ENCODE data around the gene MYT1. TPM values are rescaled to one million over a fixed set of nuclear protein-coding genes. Genes with fewer than 3 reads are reported as not detected.

MYT1 gene
- total RNA-seq, 1 donor: not detected

- Histone ChIP-seq H3K9me3 (ENCODE audit: low read depth, low read length) (no peaks in the 10 kb centered on the region), H3K4me1 (ENCODE audit: insufficient read depth, low read length) (no peaks in the 10 kb centered on the region), H3K27me3 (ENCODE audit: insufficient read depth, low read length) (no peaks in the 10 kb centered on the region), H3K4me3 (ENCODE audit: low read length) (no peak overlapping the region)
Observed at GRCh38 chr20:64198347-64198746, 34.1 kb downstream of the MYT1 start.

- Histone ChIP-seq H3K27me3 (ENCODE audit: insufficient read depth, low read length) (no peaks in the 10 kb centered on the region), H3K4me1 (ENCODE audit: insufficient read depth, low read length) (no peaks in the 10 kb centered on the region), H3K4me3 (ENCODE audit: low read length) (no peak overlapping the region), H3K9me3 (ENCODE audit: low read depth, low read length) (no peaks in the 10 kb centered on the region)
Observed at GRCh38 chr20:64199395-64199794, 35.1 kb downstream of the MYT1 start.

- H3K27me3 ChIP-seq (ENCODE audit: insufficient read depth, low read length): no peaks in the 10 kb centered on the region
- no peaks in the 10 kb centered on the region for H3K4me1 ChIP-seq (ENCODE audit: insufficient read depth, low read length)
- no peaks in the 10 kb centered on the region for H3K9me3 ChIP-seq (ENCODE audit: low read depth, low read length)
- H3K4me3 ChIP-seq (ENCODE audit: low read length): no peak overlapping the region
Observed at GRCh38 chr20:64200740-64201139, 36.5 kb downstream of the MYT1 start.

- H3K27me3 ChIP-seq (ENCODE audit: insufficient read depth, low read length): no peaks in the 10 kb centered on the region
- H3K4me3 ChIP-seq (ENCODE audit: low read length): no peak overlapping the region
- no peaks in the 10 kb centered on the region for H3K9me3 ChIP-seq (ENCODE audit: low read depth, low read length)
- no peaks in the 10 kb centered on the region for H3K4me1 ChIP-seq (ENCODE audit: insufficient read depth, low read length)
Observed at GRCh38 chr20:64201653-64202052, 37.4 kb downstream of the MYT1 start.

GRCh38 chr20:64203037-64203777 is 39.0 kb downstream of the MYT1 start:
- H3K27me3 ChIP-seq (ENCODE audit: insufficient read depth, low read length): no peaks in the 10 kb centered on the region
- H3K9me3 ChIP-seq (ENCODE audit: low read depth, low read length): no peaks in the 10 kb centered on the region
- H3K4me3 ChIP-seq (ENCODE audit: low read length): no peak overlapping the region
- H3K4me1 ChIP-seq (ENCODE audit: insufficient read depth, low read length): no peaks in the 10 kb centered on the region

GRCh38 chr20:64205611-64206026 is 41.4 kb downstream of the MYT1 start:
- H3K27me3 ChIP-seq (ENCODE audit: insufficient read depth, low read length): no peaks in the 10 kb centered on the region
- no peaks in the 10 kb centered on the region for H3K9me3 ChIP-seq (ENCODE audit: low read depth, low read length)
- H3K4me3 ChIP-seq (ENCODE audit: low read length): no peak overlapping the region
- H3K4me1 ChIP-seq (ENCODE audit: insufficient read depth, low read length): no peaks in the 10 kb centered on the region

- no peak overlapping the region for H3K4me3 ChIP-seq (ENCODE audit: low read length)
- H3K9me3 ChIP-seq (ENCODE audit: low read depth, low read length): no peaks in the 10 kb centered on the region
- no peaks in the 10 kb centered on the region for H3K27me3 ChIP-seq (ENCODE audit: insufficient read depth, low read length)
- no peaks in the 10 kb centered on the region for H3K4me1 ChIP-seq (ENCODE audit: insufficient read depth, low read length)
Observed at GRCh38 chr20:64206614-64207013, 42.4 kb downstream of the MYT1 start.

- no peak overlapping the region for H3K4me3 ChIP-seq (ENCODE audit: low read length)
Observed at GRCh38 chr20:64207641-64208590, 43.7 kb downstream of the MYT1 start.

GRCh38 chr20:64209148-64209547 is 44.9 kb downstream of the MYT1 start:
- H3K27me3 ChIP-seq (ENCODE audit: insufficient read depth, low read length): no peaks in the 10 kb centered on the region
- H3K4me1 ChIP-seq (ENCODE audit: insufficient read depth, low read length): no peaks in the 10 kb centered on the region
- H3K9me3 ChIP-seq (ENCODE audit: low read depth, low read length): no peaks in the 10 kb centered on the region
- no peak overlapping the region for H3K4me3 ChIP-seq (ENCODE audit: low read length)

More at GRCh38 chr20:64207641-64208590, 43.7 kb downstream of the MYT1 start:
- no peaks in the 10 kb centered on the region for H3K4me1 ChIP-seq (ENCODE audit: insufficient read depth, low read length)
- H3K9me3 ChIP-seq (ENCODE audit: low read depth, low read length): no peaks in the 10 kb centered on the region
- no peaks in the 10 kb centered on the region for H3K27me3 ChIP-seq (ENCODE audit: insufficient read depth, low read length)

- Histone ChIP-seq H3K9me3 (ENCODE audit: low read depth, low read length) (no peaks in the 10 kb centered on the region), H3K4me1 (ENCODE audit: insufficient read depth, low read length) (no peaks in the 10 kb centered on the region), H3K4me3 (ENCODE audit: low read length) (no peak overlapping the region), H3K27me3 (ENCODE audit: insufficient read depth, low read length) (no peaks in the 10 kb centered on the region)
Observed at GRCh38 chr20:64210656-64211369, 46.6 kb downstream of the MYT1 start.

GRCh38 chr20:64211874-64212658 is 47.8 kb downstream of the MYT1 start:
- Histone ChIP-seq H3K27me3 (ENCODE audit: insufficient read depth, low read length) (no peaks in the 10 kb centered on the region), H3K4me3 (ENCODE audit: low read length) (no peak overlapping the region), H3K4me1 (ENCODE audit: insufficient read depth, low read length) (no peaks in the 10 kb centered on the region), H3K9me3 (ENCODE audit: low read depth, low read length) (no peaks in the 10 kb centered on the region)

- H3K27me3 ChIP-seq (ENCODE audit: insufficient read depth, low read length): no peaks in the 10 kb centered on the region
- no peak overlapping the region for H3K4me3 ChIP-seq (ENCODE audit: low read length)
- H3K9me3 ChIP-seq (ENCODE audit: low read depth, low read length): no peaks in the 10 kb centered on the region
- no peaks in the 10 kb centered on the region for H3K4me1 ChIP-seq (ENCODE audit: insufficient read depth, low read length)
Observed at GRCh38 chr20:64212755-64213154, 48.5 kb downstream of the MYT1 start.

GRCh38 chr20:64214113-64214512 is 49.9 kb downstream of the MYT1 start:
- no peaks in the 10 kb centered on the region for H3K27me3 ChIP-seq (ENCODE audit: insufficient read depth, low read length)
- H3K4me3 ChIP-seq (ENCODE audit: low read length): no peak overlapping the region
- no peaks in the 10 kb centered on the region for H3K4me1 ChIP-seq (ENCODE audit: insufficient read depth, low read length)
- no peaks in the 10 kb centered on the region for H3K9me3 ChIP-seq (ENCODE audit: low read depth, low read length)

GRCh38 chr20:64214952-64215351 is 50.7 kb downstream of the MYT1 start:
- Histone ChIP-seq H3K4me1 (ENCODE audit: insufficient read depth, low read length) (no peaks in the 10 kb centered on the region), H3K27me3 (ENCODE audit: insufficient read depth, low read length) (no peaks in the 10 kb centered on the region), H3K9me3 (ENCODE audit: low read depth, low read length) (no peaks in the 10 kb centered on the region), H3K4me3 (ENCODE audit: low read length) (no peak overlapping the region)

All from mononuclear cell (primary cell).